Measurements from ENCODE around the gene TMEM217.

TMEM217 gene

DNA sequence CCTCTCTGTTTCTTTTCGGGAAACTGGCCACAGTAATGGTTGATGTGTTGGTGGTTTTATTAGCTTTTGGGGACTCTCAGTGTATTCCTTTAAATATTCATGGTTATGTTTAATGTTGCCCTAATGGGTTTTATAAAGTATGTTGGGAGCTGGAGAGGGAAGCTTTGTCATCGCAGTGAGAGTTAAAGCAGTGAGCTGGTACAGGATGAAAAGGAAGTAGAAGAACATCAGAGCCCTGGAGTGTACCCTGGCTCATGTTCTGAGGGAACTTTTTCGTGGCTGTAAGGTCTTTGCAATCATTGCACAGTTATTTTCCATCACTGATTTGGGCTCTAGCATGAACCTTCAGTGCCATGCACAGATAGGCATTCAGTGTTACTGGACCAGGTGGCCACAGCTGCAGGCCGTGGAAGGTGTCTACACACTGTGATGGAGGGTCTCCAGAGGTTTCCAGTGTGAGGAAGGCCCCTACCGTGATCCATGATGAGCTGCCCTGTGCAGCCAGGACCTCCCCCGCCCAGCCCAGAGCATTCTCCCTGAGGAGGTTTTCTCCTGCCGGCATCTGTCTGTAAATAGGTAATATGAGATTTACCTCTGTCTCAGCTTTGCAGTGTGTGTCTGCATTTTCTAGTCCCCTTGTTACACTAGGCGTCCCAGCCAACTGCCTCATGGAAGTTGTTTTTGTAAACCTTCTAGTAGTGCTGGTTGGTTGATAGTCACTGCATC, 22.4 kb upstream of the TMEM217 start:
- no peak for DNase-seq (ENCODE audit: low read depth in 2 of 2)

DNA sequence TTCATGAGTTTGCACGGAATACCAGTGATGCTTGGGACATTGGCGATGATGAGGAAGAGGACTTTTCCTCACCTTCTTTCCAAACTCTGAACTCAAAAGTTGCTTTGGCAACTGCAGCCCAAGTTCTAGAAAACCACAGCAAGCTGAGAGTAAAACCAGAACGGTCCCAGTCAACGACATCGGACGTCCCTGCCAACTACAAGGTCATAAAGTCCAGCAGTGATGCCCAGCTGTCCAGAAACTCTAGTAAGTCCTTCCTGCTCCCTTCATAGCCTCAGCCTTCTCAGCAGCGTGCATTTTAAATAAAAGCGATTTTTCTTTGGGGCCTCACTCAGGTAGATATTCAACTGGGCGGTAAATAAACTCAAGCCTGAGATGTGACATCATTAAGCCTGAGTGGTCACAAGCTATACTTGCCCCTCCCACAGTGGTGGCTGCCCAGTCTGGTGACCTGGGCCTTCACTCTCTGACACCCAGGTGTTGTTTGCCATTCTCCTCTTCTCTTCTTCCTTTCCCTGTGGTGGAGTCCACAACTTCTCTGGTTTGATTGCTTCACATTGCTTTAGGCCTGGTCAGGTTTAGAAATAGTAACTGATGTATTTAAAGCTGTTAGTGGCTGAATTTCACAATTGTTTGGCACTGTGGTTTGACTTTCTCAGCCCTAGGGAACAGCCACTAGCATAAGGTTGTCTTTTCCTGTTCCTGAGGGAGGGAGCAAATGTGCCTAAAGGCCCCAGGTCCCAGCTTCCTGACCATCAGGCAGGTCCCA, 21.6 kb upstream of the TMEM217 start:
- DNase-seq (ENCODE audit: low read depth in 2 of 2), result no peak

DNA sequence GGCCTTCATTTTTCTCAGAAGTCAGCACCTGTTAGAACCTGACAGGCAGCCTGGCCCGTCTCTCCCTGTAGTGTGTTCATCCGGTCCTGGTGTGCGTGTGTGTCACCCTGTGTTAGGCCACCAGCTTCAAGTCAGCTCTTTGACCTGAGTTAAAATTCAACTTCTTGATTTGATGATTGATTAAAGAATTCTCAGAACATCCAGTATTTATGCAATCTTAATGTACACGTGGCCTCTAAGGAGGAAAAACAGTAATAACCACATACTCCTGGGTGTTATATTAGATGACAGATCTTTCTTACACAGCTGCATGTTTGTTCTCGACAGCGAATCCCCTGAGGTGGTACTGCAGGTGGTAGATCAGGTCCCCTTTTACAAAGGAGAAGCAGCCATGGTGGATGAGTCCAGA, 19.1 kb upstream of the TMEM217 start:
- DNase-seq (ENCODE audit: low read depth in 2 of 2), result no peak

DNA sequence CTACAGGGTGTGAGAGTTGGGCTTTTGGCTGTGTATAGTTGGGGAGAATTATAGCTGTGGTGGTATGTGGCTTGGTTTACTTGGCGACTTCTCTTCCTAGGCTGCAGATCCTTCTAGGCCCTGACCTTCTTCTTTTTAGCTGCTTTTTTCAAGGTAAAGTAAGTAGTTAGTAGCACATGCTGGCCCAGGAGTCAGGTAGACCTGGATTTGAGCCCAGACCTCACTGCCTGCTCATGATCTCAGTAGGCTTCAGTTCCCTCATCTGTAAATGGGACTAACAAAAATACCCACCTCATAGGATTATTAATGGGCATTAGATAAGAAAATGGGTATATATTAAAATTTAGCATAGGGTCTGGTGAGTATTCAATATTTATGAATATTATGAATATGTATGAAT, 17.4 kb upstream of the TMEM217 start:
- no peak for DNase-seq (ENCODE audit: low read depth in 2 of 2)

DNA sequence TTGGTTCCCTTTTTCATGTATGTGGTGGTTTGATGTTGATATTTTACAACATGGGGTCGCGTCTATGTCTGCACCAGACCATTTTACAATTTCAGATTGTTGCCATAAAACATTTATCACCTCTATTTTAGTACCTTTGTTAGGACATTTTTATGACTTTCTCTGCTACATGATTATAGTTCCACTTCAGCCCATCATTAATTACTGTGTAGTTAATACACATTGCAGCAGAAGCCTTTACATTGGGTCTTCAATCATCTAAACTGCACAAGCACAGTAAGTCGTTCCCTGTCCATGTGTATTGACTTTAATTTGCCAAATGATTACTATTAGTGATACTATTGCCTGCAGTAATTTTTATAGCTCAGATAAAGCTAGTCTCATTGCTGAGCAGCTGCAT, 15.7 kb upstream of the TMEM217 start:
- DNase-seq (ENCODE audit: low read depth in 2 of 2), result no peak

DNA sequence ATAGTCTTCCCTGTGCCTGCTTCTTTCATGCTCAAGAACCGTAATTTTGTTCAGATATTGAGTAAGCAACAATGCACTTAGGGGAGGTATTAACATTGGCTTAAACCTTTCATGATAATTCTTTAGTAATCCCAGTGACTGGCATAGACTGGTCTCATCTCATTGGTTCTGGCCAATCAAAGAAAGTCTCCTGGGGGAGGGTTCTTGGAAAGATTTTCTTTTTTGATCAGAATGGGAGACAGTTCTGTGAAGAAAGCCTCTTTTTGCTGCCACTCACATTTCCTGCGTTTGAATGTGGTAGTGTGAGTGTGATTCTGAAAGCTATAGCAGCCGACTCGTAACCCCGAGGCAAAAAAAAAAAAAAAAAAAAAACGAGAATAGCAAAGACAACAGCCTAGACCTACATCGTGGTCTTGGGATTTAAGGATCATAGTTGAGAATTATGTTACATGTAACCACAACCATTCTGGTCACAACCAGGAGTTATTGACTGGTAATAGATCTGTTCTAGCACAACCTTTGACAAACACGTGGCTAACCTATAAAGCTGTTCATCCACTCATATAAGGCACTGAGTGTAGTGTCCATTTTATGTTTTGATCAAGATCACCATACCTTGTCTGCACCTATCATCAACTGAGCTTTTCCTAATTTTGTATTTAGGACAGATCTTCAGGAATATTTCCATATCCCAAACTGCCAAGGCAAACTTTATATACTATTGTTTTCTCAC, 15.1 kb upstream of the TMEM217 start:
- no peak for DNase-seq (ENCODE audit: low read depth in 2 of 2)

DNA sequence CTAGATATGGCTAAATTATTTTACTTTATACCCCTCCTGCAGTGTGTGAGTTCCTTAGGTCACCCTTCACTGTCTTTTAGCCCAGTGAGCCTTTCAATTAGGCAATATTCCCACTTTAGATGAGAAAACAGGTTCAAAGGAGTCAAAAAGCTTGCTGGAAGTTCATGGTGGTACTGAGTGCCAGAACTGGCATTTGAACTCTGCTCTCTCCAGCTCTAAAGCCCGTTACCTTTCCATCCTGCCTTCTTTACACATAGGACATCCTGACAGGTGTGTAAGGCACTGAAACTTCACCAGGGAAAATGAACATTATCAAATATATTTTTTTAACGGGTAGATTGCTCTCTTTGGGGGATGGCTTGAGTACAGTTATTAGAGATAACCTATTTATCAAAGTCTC, 11.2 kb upstream of the TMEM217 start:
- no peak for DNase-seq (ENCODE audit: low read depth in 2 of 2)

DNA sequence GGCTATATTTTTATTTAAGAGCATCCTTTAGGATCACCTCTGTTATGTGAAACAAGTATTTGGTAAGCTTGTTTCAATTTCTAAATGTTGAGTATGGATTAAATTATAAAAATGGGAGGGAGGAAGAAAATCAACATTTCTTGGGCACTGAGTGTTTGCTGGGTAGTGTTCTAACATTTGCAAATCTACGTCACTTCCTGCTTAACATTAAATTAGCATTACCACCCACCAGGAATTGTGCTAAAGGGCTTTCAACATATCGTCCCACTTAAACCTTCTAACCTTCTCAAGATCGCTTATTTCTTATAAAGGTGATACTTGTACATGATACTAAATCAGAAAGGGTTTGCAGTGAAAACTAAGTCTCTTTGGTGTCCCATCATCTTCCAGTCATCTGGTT, 7.9 kb upstream of the TMEM217 start:
- no peak for DNase-seq (ENCODE audit: low read depth in 2 of 2)

DNA sequence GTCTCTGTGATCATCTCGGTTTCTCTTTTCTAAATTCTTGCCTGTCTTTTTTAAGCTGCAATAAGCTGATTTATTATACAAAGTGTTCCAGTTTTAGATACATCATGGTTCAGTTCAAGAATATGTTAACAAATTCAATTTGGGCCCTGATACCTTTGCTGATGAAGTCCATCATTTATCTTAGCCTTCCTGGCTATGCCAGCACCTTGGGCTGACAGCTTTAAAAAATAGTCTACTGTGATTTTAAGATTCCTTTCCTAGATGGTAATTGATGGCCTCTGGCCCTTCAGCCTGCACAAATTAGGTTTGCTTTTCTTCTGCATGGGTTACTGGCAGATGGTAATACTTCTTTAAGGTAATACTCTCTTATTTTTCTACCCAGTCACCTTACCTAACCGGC, 7.1 kb upstream of the TMEM217 start:
- no peak for DNase-seq (ENCODE audit: low read depth in 2 of 2)

DNA sequence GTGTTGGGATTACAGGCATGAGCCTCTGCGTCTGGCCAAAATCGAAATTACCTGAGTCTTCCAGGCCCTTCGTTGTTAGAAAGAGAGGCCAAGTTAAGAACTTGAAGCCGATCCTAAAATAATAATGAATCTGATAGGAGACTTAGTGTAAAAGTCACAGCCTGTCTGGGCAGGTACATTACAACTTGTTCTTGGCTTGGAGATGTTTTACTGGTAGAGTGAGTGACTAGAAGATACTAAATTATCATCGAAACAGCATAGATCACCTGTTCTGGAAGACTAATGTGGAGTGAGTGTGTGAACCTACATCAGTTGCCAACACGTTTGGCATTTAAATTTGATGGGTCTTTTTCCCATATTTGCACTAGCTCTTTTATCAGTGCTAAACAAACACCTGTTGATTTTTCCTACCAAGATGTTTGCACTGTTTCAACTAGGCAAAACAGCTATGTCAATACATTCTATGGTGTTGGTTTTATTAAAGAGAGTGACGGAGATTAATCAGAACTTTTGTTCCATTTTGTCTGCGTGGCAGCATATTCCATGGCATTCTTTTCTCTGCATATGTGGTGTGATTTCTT, 4.6 kb upstream of the TMEM217 start:
- no peak for DNase-seq (ENCODE audit: low read depth in 2 of 2)

DNA sequence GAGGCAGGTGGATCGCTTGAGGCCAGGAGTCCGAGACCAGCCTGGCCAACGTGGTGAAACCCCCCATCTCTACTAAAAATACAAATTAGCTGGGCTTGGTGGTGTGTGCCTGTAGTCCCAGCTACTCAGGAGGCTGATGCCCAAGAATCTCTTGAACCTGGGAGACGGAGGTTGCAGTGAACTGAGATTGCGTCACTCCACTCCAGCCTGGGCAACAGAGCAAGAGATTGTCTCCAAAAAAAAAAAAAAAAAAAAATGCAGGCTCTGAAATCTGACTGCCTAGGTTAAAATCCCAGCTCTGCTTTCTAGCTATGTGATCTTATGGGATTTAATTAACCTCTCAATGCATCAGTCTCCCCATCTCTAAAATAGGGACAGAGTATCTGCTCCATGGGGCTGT, 3.3 kb upstream of the TMEM217 start:
- no peak for DNase-seq (ENCODE audit: low read depth in 2 of 2)

DNA sequence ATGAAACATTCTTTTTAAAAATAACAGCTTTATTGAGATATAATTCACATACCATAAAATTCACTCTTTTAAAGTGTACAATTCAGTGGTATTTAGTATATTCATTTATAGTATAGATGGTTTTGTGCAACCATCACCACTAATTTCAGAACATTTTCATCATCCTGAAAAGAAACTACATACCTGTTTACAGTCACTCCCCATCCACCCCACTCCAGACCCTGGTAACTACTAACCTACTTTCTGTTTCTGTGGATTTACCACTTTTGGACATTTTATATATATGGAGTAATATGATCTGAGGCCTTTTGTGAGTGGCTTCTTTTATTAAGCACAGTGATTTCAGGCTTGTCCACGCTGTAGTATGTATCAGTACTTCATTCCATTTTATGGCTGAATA, 2.5 kb upstream of the TMEM217 start:
- DNase-seq (ENCODE audit: low read depth in 2 of 2), result no peak

DNA sequence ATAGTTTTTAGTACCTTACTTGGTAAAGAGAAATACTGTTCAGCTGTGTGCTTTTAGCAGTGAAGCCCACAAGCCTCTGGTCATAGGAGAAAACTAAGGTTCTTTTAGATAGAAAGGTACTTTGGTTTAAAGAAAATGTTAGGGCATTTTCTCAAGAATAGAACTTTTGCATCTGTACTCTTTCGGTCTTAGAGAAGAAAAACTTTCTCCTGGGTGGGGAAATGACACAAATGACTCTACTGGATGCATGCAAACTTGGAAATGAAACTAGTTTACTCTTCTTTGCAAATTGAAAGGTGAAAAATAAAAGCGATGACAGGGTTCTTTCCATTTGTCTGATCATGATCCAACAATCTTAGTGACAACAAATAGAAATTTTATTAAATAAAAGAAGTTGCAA, 2.1 kb upstream of the TMEM217 start:
- no peak for DNase-seq (ENCODE audit: low read depth in 2 of 2)

DNA sequence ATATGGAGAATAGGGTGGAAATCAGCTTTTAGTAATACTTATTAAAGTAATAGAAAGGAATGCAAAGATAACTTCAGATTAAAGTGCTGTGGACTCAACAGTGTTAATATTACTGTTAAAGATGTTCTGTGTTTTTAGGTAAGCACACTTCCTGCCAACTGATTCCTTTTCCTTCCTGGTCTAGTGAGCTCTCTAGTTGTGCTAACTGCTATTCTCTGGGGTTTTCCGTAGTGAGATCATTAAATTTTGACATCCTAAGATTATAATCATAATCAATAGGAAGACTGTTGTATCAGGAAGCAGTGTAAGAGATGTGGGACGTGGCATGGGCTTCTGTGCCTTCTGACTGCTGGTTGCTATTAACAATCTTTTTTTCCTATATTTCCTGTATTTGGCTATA, 1.2 kb upstream of the TMEM217 start:
- DNase-seq (ENCODE audit: low read depth in 2 of 2), result no peak

DNA sequence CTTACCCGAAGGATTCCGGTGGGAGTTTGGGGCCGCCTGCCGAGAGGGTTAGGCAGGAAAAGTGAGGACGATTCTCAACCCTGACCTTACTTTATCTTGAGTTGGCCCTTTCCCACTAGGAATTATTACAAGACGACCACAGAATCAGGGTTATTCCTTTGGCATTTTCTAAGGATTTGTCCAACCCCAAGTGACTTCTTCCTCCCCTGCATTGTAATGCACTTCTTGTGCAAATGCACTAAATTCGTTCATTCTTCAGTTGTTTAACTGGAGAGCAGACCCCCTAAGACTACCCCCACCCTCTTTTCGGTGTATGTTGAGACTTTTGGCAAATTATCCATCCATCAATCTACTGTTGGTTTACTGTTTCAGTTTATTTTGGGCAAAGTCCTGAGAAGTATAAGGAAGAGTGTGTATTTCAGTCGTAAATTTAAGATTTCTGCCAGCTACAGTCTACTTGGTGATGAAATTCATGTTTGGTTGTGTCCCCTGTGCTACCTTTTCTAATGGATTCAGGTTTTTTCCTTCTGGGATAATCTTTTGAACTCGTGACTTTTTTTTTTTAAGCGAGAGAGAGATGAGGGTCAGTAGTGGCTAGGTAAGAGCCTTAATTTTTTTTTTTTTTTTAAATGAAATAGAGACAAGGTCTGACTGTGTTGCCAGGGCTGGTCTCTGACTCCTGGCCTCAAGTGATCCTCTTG, 611 bp upstream of the TMEM217 start:
- DNase-seq (ENCODE audit: low read depth in 2 of 2), result no peak

DNA sequence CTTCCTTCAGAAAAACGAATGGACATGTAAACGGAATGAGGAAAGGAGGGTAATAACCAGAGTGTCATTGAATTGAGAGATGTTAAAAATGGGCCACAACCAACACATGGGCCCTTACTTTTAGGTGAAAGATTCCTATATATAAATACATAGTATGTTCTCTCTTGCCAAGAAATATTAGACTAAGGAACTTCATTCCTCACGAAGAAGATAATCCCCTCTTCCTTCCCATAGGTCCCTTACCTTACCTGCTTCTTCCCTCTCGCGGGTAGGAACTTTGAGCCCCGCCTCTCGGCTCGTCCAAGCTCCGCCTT, 667 bp downstream of the TMEM217 start:
- no peak for DNase-seq (ENCODE audit: low read depth in 2 of 2)

DNA sequence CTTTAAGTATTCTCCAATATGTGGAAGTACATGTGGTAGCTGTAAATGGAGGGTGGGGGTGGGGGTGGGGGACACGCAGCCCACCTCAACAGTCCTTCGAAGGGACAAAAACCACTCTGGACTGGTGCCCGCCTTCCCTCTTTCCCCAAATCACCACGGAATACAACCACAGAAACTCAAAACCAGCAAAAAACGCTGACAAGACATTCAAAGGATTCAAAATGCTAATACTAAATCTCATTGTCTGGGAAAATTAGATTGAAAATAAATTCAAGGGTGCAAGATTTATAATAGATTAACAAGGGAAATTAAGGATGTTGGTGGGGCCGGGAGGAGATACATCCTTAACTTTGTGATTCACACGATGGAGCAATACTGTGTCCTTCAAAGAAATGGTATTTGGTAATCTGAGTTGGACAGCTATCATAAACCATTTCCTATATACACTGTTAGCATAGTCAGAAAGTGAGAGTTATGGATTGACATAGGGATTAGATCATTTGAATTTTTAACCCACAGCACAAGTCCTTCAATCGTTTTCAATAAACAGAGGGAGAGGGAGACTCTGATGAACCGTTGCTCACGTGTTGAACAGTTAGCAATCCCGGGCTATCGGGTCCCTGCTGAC, 1.1 kb downstream of the TMEM217 start:
- DNase-seq (ENCODE audit: low read depth in 2 of 2), result no peak

DNA sequence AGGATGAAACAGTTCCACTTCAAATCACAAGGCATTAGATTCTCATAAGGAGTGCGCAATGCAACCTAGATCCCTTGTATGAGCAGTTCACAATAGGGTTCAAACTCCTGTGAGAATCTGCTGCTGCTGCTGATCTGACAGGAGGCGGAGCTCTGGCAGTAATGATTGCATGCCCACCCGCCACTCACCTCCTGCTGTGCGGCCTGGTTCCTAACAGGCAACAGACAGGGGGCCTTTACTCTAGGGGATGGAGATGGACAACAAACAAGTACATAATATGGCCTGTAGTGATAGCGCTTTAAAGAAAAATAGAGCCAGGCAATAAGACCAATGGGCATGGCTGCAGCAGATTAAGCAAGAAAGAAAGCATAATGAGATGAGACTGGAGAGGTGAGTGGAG, 3.1 kb downstream of the TMEM217 start:
- DNase-seq (ENCODE audit: low read depth in 2 of 2), result no peak

DNA sequence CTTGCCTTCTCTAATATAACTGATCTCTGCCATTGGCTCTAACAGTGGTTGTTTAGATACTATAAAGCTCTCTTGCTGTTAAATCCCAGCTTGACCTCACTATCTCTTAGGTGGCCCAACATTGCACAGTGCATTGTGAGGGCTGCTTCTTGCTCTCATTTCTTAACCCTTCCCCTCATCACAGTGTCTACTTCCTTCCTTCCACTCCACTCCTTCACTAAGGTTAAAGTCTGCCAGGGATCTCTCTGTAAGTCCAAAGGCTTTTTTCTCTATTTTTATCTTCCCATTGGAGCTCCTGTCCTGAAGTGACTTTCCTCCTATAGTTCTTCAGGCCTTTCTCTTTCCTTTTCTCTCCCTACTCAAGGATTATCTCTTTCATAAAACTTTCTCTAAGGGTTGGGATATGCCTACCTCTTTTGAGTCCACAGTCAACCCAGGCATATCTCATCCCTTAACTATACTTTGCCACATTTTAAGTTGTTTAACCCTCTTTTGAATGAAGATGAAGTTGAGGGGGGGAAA, 4.4 kb downstream of the TMEM217 start:
- DNase-seq (ENCODE audit: low read depth in 2 of 2), result no peak

DNA sequence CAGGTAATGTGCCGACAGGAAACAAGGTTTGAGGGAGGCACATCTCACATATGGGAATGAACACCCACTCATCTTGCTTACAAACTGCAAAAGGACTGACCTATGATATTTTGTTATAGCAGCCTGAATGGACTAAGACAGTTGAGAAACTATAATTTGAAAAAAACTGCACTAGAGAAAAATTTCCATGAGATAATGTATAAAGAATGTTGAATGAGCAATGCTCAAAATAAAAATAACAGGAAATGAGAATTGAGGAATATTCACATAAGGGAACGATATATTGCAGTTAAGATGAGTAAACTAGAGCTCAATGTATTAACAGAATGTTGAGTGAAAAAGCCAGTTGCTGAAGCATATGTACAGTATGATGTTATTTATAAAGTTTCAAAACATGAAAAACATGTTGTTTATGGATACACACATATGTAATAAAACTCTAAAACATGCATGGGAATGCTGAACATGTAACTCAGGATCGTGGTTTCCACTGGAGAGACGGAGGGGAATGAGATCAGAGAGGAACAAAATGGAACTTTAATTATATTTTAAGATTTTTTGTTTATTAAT, 6.6 kb downstream of the TMEM217 start:
- DNase-seq (ENCODE audit: low read depth in 2 of 2), result no peak

Data from stimulated activated CD8-positive, alpha-beta memory T cell treated with anti-CD3 and anti-CD28 coated beads, Interleukin-15, amount 100 ng/mL, for 4 hours (primary cell).